Brain pericyte (primary cell): ENCODE data around the gene SRSF9.
"Not testable (repeated sequence)": the region's sequence is repeated elsewhere in the genome, so short reads cannot be mapped to it uniquely, and the experiment has no call there.

Source experiments
- DNase-seq: peaks from one replicate; pipeline ENCODE4 v3.0.0-alpha.2; 2012; ENCODE audit warnings: low read depth, low spot score

SRSF9 gene

GRCh38 chr12:120469450-120470149, at the start of gene SRSF9:
Gene SRSF9, minus strand, starts transcription at chr12:120469748. Its CDS starts 139 bp downstream, at chr12:120469609.
- peak; percentile 82 for DNase-seq

- DNase-seq = not testable (repeated sequence)
Observed at GRCh38 chr12:120519324-120519723, 49.8 kb upstream of the SRSF9 start.

GRCh38 chr12:120515496-120515895, 45.9 kb upstream of the SRSF9 start:
- DNase-seq = no peak

GRCh38 chr12:120514002-120514401, 44.5 kb upstream of the SRSF9 start:
- no peak for DNase-seq

- no peak for DNase-seq
Observed at GRCh38 chr12:120508537-120508936, 39.0 kb upstream of the SRSF9 start.

GRCh38 chr12:120504587-120504986, 35.0 kb upstream of the SRSF9 start:
- no peak for DNase-seq

GRCh38 chr12:120500581-120500980, 31.0 kb upstream of the SRSF9 start:
- DNase-seq = no peak

GRCh38 chr12:120498870-120499515, 29.4 kb upstream of the SRSF9 start:
- DNase-seq = no peak

GRCh38 chr12:120497524-120498150, 28.1 kb upstream of the SRSF9 start:
- no peak for DNase-seq

- DNase-seq = no peak
Observed at GRCh38 chr12:120496413-120497340, 27.1 kb upstream of the SRSF9 start.

- peak; percentile 85 for DNase-seq
Observed at GRCh38 chr12:120495731-120496412, 26.3 kb upstream of the SRSF9 start, which contains the start of gene DYNLL1. Gene DYNLL1, plus strand, starts transcription at chr12:120496113. Its CDS starts 309 bp downstream, at chr12:120496422.

GRCh38 chr12:120495186-120495730, 25.7 kb upstream of the SRSF9 start:
- no peak for DNase-seq

GRCh38 chr12:120490833-120491512, 21.4 kb upstream of the SRSF9 start:
- DNase-seq = no peak

GRCh38 chr12:120490325-120490724, 20.8 kb upstream of the SRSF9 start:
- no peak for DNase-seq

GRCh38 chr12:120489018-120489417, 19.5 kb upstream of the SRSF9 start:
- no peak for DNase-seq

- no peak for DNase-seq
Observed at GRCh38 chr12:120488057-120488640, 18.6 kb upstream of the SRSF9 start.

- DNase-seq = not testable (repeated sequence)
Observed at GRCh38 chr12:120487552-120487951, 18.0 kb upstream of the SRSF9 start.

- DNase-seq = no peak
Observed at GRCh38 chr12:120485961-120486881, 16.7 kb upstream of the SRSF9 start.

GRCh38 chr12:120483621-120484020, 14.1 kb upstream of the SRSF9 start:
- no peak for DNase-seq
